Stimulated activated CD4-positive, alpha-beta T cell treated with anti-CD3 and anti-CD28 coated beads, Interleukin-2, amount 100 ng/mL, for 24 hours (primary cell): ENCODE measurements around the gene IPCEF1.
A peak's percentile ranks its signal among the peaks of the same experiment; 100 is the strongest.

Experiments used
- DNase-seq, 2 donors: peaks; one replicate each; pipeline ENCODE4 v3.0.0-alpha.2; 2020

Gene IPCEF1

DNA sequence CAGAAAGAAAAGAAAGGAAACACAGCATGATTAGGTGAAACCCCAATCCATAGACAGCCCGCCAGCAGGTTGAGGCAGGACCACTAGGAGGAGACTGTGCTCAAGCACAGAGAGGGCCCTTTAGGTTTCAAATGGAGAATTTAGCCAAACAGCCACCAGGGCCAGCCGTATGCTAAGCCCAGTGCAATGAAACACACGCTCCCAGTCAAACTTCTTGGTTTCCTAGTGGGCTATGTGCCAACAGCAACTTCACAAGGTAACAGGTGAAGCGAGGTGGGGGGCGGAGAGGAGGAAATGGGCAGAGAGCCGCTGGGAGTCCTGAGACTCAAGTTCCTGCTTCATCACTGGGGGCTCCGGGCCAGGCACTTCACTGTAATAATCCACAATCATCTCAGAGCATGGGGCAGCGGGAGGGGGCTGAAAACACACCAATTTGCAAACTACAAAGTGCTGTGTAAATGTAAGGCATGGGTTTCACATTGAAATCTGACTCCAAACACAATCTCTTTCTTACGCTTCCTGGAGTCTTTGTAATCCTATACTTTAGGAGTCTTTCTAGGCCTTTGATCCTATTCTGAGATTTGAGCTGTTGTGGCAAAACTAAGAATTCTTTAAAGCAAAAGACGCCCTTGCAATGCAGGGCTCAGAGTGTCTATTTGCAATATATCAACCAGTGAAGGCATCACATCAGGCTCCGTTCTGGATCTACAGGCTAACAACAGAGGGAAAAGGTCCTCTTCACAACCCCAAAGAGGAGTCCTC lies 200.3 kb downstream of the IPCEF1 start:
- DNase-seq, result peak; percentile 64 to 69

- DNase-seq, result peak; percentile 63 to 77
Observed at GRCh38 chr6:154154389-154154967, 202.1 kb downstream of the IPCEF1 start.

DNA sequence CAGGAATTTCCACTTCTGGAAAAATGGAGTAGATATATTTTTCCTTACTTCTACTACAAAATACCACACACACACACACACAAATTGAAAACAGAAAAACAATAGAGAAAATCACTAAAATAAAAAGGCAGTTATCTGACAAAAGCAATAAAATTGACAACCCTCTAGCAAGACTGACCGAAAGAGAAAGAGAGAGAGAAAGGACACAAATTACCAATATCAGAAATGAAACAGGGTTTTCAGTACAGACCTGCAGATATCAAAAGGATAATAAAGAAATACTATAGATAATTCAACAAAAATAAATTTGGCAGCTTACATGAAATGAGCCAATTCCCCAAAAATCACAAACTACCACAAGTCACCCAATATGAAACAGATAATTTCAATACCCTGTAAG lies 212.8 kb downstream of the IPCEF1 start:
- no peak for DNase-seq

DNA sequence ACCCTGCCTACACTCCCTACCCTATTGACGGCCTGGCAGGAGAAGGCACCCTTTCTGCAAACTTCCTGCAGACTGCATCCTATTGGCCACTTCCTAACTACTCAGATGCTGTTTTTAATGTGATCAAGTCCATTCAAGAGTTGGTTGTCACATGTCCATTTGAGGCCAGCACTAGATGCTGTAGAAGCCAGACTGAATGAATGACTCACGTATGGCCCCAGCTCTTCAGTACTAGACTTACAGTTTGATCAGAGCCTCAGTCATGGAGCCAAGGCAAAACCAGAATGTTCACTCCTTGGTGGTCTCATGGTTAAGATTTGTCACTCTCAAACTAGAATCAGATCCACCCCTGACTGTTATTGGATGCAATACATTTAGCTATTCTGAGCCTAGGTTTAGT lies 215.9 kb downstream of the IPCEF1 start:
- DNase-seq, result no peak

GRCh38 chr6:154139892-154140291 lies 216.7 kb downstream of the IPCEF1 start:
- DNase-seq, result no peak

DNA sequence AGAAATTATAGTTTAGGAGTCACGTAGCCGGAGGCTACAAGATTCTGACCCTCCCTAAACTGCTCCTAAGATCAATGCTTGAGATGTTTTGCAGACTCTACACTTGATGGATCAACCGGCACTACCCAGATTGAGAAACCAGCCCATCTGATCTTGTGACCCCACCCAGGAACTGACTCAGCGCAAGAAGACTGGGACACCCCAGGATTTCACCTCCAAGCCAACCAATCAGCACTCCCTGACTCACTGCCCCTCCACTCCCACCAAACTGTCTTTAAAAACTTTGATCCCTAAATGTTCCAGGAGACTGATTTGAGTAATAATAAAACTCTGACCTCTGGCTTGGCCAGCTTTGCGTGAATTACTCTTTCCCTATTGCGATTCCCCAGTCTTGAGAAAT lies 217.8 kb downstream of the IPCEF1 start:
- no peak for DNase-seq

DNA sequence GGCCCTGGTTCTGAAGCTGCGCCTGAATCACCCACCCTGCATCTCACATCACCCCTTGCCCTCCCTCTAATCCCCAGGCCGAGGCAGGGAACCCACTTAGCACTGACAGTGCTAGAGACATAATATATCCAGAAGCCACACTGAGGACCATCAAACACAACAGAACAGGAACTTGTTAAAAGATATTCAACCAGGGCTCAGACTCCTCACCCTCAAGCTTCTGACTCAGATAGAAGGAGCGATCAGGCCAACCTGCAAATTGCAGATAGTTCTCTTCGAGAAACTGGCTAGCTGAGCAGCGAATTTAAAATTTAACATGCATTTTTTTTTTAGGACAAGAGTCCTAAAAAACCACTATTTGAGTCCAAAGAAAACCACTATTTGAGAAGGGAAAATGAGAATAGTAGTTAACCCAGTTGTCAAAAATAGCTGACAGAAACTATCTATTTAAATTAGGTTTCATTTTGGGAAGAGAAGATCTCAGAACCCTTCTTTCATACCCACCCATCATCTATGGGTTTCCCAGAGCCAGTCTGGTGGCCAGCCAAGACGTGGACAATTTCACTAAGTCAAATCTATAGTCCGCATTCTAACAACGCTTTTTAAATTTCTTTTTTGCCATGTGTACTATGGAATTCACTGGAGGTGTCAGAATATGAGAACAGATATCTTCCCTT lies 222.0 kb downstream of the IPCEF1 start:
- no peak for DNase-seq

DNA sequence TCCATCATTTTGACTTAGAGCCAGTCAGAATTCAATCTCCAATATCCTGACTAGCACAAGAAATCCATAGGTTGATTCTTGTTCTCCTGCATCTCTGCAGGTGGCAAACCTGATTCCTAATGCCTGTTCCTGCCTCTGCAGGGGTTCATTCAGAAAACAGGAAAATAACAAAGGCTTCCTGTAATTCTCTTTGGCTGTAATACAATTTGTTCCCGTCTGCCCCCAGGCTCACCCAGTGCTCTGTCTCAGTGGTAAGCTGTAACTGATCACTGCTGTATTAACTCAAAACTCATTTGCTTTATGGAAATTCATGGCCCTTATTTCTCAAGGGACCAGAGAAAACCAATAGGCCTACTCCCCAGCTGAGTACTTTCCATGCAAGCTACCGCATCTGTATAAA lies 228.9 kb downstream of the IPCEF1 start:
- no peak for DNase-seq

GRCh38 chr6:154125421-154125820 lies 231.2 kb downstream of the IPCEF1 start:
- no peak for DNase-seq

DNA sequence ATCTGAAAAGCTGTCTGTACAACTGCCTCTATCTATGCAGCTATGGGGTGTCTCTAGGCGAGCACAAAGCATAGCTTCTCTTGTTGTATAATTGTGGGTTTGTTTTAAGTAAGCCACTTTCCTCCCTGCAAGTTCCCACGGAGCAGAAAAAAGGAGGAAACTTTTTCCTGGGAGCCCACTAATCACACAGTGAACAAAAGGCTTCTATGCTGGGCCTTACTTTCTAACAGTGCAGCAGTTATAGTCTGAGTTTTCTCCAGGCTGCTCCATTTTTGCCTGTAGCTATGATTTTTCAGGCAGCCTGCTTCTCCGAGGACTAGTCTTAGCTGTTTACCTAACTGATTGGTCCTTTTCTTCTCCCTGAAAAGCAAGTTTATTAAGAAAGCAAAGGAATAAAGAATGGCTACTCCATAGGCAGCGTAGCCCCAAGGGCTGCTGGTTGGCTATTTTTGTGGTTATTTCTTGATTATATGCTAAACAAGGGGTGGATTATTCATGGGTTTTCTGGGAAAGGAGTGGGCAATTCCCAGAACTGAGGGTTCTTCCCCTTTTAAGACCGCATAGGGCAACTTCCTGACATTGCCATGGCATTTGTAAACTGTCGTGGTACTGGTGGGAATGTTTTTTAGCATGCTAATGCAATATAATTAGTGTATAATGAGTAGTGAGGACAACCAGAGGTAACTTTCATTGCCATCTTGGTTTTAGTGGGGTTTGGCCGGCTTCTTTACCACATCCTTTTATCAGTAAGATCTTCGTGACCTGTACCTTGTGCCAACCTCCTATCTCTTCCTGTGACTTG lies 233.2 kb downstream of the IPCEF1 start:
- no peak for DNase-seq

DNA sequence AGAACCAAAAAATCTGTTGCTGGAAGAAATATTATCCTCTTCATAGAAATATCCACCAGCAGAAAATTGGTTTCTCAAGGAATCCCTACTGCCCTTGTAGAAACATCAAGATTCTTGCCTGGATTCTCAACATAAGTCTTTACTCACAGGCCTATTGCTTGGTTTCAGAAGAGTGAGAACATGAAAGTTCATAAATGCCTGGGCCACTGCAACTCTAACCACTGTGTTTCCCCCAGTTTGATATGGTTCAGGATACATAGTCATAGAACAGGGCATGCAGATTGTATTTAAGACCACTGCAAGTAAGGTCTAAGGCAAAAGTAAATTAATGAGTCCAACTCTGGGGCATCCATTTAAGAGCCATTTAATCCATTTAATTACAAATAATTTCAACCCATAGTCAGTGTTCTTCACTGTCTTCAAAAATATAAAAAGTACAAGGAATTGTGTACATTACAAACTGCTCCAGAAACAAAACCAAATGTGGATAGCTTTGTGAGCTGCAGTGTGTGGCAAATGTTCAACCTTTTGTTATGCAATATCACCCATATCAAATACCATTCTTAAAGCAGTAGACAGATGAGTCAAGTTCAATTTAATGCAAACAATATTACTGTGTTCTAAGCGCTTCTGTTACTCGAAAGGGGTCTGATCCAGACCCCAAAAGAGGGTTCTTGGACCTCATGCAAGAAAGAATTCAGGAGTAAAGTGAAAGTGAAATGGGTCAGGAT lies 234.2 kb downstream of the IPCEF1 start:
- no peak for DNase-seq

DNA sequence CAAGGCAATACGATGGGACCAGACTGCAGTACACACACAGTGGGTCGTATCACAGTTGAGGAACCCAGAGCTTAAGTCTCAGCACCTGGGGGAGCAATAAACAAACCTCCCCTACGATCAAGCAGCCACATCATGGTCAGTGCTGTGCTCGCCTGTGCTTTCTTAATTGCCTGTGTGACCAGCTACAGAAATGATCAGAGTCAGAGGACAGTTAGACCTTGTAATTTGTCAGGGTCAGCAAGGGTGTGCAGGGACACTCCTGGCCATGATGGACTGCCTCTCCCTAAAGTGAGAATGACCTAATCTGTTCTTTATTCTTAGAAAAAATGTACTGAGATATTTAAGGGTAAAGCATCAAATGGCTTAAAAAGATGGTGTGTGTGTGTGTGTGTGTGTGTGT lies 239.1 kb downstream of the IPCEF1 start:
- no peak for DNase-seq

- DNase-seq, result no peak
Observed at GRCh38 chr6:154113392-154113791, 243.2 kb downstream of the IPCEF1 start.

DNA sequence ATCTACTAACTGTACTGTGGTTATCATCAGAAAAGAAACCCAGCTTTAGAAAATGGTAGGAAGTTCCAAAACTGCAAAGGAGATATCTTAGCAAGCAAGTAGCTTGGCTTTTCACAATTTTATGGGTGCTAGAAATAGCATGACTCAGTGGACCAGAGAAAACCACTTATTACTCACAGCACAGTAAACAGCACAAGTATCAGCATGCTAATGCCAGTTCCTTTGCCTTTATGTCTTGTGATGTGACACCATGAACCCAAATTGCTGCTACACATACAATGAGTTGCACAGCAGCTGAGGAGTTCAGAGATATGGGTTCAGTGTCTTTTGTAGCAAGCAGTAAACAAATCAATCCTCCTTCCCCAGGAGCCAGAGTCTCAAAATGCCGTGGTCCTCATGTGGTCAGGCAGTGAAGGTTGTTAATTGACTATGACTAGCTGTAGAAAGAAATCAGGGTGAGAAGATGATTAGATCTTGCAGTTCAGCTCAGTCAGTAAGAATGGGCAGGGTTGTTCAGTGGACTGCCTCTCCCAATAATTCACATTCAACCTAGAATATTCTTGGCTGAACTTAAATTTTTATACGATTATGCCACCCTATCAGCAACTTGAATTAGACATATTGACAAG lies 244.3 kb downstream of the IPCEF1 start:
- no peak for DNase-seq

GRCh38 chr6:154111025-154111424 lies 245.6 kb downstream of the IPCEF1 start:
- no peak for DNase-seq

DNA sequence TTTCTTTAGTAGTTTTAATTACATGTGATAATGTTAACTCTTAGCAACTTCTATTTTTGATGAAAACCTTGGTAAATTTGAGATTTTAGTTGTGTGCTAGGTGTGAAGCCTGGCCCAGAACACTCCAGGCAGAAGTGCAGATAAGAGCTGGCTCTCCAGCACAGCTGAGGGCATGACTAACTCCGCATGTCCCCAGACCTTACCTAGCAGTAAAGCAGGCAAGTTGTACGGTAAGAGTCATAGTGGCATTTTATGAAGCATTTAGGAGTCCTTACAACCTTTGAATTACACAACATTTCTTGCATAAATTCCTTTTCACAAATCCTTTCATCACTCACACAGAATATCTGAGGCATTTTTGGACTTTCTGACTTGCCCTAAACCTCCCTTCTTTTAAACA lies 250.4 kb downstream of the IPCEF1 start:
- DNase-seq, result no peak
